DOHH2 (cell line): Measurements from ENCODE around the gene KRTAP10-6.

Source experiments
- EZH2phosphoT487 ChIP-seq: fragments of 200-600 bp; sonication (generic); IDR thresholded peaks from 2 replicates; pipeline ENCODE4 v1.6.1; 2017; ENCODE audit warnings: borderline replicate concordance, mild to moderate bottlenecking, antibody characterized with exemption, low read length, moderate library complexity, mixed read lengths
- TF ChIP-seq, protein P1 (sequence below): fragments of 200-600 bp; sonication (generic); IDR thresholded peaks from one replicate; pipeline ENCODE4 v1.5.1; 2014; ENCODE audit warnings: antibody characterized with exemption, mild to moderate bottlenecking, low read depth, low read length; ENCODE audit not compliant: poor library complexity, severe bottlenecking

DNA sequence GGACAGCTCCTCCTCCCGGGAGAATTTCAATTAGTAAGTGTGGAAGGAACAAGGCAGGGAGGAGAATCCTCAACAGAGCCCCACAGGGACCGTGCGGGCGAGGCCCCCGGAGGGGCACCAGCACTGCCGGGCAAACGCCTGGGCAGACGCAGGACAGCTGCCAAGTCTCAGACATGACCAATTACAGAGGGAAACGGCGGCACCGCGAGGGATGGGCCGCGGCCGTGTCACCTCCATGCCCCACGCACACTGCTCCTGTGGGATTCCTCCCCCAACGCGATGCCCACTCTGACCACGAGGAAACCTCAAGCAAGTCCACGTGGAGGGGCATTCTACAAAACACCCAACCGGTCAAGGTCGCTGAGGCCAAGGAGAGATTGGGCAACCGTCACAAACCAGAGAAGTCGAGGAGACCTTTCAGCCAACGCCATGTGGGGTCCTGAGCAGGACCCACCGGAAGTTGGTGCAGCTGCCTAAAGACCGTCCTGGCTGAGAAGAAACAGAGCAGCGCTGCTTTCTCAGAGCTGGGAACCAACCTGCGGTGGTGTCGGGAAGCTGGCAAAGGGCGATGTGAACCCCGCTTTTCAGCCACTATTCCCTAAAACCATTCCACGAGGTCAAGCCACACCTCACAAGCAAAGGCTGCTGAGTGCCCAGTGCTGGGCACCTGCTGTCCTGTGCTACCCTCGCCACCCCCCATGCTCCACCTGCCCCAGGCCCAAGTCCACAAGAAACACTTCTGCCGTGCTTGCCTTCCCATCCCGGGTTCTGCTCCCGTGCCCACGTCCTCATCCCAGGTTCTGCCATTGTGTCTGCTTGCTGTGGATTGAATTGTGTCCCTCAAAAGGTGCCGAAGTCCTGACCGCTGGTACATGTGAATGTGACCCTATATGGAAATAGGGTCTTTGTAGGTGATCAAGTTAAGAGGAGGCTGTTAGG is 20.2 kb downstream of the KRTAP10-6 start:
- TF ChIP-seq, protein P1, sequence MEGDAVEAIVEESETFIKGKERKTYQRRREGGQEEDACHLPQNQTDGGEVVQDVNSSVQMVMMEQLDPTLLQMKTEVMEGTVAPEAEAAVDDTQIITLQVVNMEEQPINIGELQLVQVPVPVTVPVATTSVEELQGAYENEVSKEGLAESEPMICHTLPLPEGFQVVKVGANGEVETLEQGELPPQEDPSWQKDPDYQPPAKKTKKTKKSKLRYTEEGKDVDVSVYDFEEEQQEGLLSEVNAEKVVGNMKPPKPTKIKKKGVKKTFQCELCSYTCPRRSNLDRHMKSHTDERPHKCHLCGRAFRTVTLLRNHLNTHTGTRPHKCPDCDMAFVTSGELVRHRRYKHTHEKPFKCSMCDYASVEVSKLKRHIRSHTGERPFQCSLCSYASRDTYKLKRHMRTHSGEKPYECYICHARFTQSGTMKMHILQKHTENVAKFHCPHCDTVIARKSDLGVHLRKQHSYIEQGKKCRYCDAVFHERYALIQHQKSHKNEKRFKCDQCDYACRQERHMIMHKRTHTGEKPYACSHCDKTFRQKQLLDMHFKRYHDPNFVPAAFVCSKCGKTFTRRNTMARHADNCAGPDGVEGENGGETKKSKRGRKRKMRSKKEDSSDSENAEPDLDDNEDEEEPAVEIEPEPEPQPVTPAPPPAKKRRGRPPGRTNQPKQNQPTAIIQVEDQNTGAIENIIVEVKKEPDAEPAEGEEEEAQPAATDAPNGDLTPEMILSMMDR: no peak
- TF ChIP-seq EZH2phosphoT487: no peak
